ENCODE data around the gene PRKCE.
A peak's percentile ranks its signal among the peaks of the same experiment; 100 is the strongest.
"Not testable (repeated sequence)": the region's sequence is repeated elsewhere in the genome, so short reads cannot be mapped to it uniquely, and the experiment has no call there.

PRKCE gene

DNA sequence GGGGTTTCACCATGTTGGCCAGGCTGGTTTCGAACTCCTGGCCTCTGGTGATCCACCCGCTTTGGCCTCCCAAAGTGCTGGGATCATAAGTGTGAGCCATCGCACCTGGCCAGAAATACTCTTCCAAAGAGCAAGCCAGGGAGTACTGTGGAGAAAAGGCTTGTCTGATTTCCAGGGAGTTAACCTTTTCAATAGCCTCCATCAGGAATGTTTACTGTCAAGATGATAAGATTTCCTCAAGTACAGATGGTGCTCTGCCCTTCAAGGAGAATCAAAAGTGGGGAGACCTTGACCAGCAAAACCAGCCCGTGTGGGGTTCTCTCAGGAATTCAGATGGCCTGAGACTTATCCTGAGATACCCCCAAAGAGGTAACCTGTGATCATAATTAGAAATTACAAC lies 237.2 kb downstream of the PRKCE start:
- Histone ChIP-seq H3K9me3 (ENCODE audit: control insufficient read depth in 1 of 2, low read length in 2 of 2) (no peaks in the 10 kb centered on the region), H3K9ac (ENCODE audit: low read depth in 1 of 2, low read length in 2 of 2) (no peak overlapping the region), H3K36me3 (ENCODE audit: control insufficient read depth in 1 of 2, insufficient read depth in 2 of 2, low read length in 2 of 2) (no peaks in the 10 kb centered on the region), H3K4me3 (ENCODE audit: low read depth in 1 of 2, low read length in 2 of 2) (no peak overlapping the region), H3K27me3 (ENCODE audit: control insufficient read depth in 1 of 2, insufficient read depth in 2 of 2, low read length in 2 of 2) (no peaks in the 10 kb centered on the region), H3K4me1 (ENCODE audit: control insufficient read depth in 1 of 2, insufficient read depth in 2 of 2, low read length in 2 of 2) (peaks cover 36 to 48% of the 10 kb centered on the region in 2 donors), H3K27ac (ENCODE audit: low read depth, low read length) (no peak overlapping the region)

DNA sequence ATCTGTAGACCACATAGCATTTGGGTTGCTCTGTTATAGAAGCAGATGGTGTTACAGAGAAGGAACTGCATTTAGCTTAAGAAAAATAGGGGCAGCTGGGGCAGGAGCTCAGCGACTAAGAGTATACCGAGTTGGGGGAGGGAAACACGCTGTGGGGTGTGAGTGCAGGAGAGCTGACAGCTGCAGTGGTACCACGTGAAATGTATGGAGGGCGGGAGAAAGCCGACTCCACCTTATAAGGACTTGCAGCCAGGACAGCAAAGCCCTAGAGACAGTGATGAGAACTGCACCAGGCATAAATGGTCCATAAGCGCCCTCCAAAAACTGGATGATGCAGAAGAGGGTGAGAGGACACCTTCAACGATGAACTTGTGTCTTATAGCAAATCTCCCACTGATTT lies 237.6 kb downstream of the PRKCE start:
- no peaks in the 10 kb centered on the region for H3K27me3 ChIP-seq (ENCODE audit: control insufficient read depth in 1 of 2, insufficient read depth in 2 of 2, low read length in 2 of 2)
- no peaks in the 10 kb centered on the region for H3K36me3 ChIP-seq (ENCODE audit: control insufficient read depth in 1 of 2, insufficient read depth in 2 of 2, low read length in 2 of 2)
- H3K27ac ChIP-seq (ENCODE audit: low read depth, low read length), result no peak overlapping the region
- no peaks in the 10 kb centered on the region for H3K9me3 ChIP-seq (ENCODE audit: control insufficient read depth in 1 of 2, low read length in 2 of 2)
- H3K9ac ChIP-seq (ENCODE audit: low read depth in 1 of 2, low read length in 2 of 2), result no peak overlapping the region
- peaks cover 40 to 44% of the 10 kb centered on the region in 2 donors for H3K4me1 ChIP-seq (ENCODE audit: control insufficient read depth in 1 of 2, insufficient read depth in 2 of 2, low read length in 2 of 2)
- H3K4me3 ChIP-seq (ENCODE audit: low read depth in 1 of 2, low read length in 2 of 2), result no peak overlapping the region

DNA sequence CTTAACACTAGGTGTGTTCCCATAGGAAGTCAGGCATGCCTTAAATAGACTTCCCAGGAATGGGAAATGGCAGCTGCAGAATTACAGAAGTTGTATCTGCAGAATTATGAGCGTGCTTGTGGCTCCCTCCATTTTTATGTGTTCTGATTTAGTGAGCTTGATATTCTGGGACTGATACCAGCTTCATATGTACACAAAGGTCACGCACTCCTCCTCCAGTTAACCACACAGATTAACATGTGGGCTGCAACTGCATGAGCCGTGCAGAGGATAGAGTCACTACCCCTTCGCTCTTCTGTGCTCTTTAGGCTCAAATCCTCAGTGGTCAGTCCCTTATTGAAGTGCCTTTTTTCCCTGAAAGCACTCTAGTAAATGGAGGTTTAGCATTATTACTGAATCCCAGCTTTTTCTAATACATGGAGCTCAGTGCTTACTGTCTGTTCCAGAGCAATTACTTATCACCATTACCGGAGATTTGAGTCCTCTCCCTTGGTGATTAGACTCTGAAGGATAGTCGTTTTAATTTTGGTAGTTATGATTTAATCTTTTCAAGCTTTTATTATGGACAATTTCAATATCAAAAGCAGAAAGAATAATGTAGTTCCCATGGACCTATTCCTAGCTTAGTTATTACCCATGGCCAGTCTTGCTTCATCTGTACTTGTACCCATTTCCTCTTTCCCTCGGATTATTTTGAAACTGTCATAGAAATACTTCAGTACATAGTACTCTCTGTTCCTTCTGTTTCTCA lies 238.3 kb downstream of the PRKCE start:
- H3K4me1 ChIP-seq (ENCODE audit: control insufficient read depth in 1 of 2, insufficient read depth in 2 of 2, low read length in 2 of 2), result peaks cover 41 to 45% of the 10 kb centered on the region in 2 donors
- H3K4me3 ChIP-seq (ENCODE audit: low read depth in 1 of 2, low read length in 2 of 2), result no peak overlapping the region

DNA sequence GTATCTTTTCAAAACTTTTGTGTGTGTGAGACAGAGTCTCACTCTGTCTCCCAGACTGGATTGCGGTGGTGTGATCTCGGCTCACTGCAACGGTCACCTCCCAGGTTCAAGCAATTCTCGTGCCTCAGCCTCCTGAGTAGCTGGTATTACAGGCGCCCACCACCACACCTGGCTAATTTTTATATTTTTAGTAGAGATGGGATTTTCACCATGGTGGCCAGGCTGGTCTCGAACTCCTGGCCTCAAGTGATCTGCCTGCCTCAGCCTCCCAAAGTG lies 238.8 kb downstream of the PRKCE start:
- not testable (repeated sequence) for H3K4me3 ChIP-seq (ENCODE audit: low read depth in 1 of 2, low read length in 2 of 2); H3K27ac ChIP-seq (ENCODE audit: low read depth, low read length)

More for the DNA sequence above, 238.3 kb downstream of the PRKCE start:
- no peaks in the 10 kb centered on the region for H3K27me3 ChIP-seq (ENCODE audit: control insufficient read depth in 1 of 2, insufficient read depth in 2 of 2, low read length in 2 of 2)
- no peaks in the 10 kb centered on the region for H3K36me3 ChIP-seq (ENCODE audit: control insufficient read depth in 1 of 2, insufficient read depth in 2 of 2, low read length in 2 of 2)
- no peaks in the 10 kb centered on the region for H3K9me3 ChIP-seq (ENCODE audit: control insufficient read depth in 1 of 2, low read length in 2 of 2)
- H3K9ac ChIP-seq (ENCODE audit: low read depth in 1 of 2, low read length in 2 of 2), result no peak overlapping the region
- H3K27ac ChIP-seq (ENCODE audit: low read depth, low read length), result no peak overlapping the region

DNA sequence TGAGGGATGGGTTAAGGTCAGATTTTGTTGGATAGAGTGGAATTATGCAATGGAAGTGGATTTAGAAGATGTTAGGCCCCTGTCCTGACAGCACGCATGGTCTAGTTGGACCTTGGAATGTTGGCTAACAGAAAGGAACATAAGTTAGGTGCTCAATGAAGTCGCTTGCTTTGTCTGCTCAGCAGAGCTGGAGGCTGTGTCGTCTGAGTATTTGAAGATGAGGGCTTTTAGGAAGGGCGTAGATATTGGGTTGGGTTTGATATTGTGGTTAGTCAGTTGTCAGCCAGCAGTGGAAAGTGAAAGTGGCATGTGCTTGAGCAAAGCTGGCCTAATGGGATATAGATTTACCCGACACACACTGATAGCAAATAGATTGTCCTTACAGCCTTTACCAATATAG lies 239.3 kb downstream of the PRKCE start:
- Histone ChIP-seq H3K9ac (ENCODE audit: low read depth in 1 of 2, low read length in 2 of 2) (no peak overlapping the region), H3K9me3 (ENCODE audit: control insufficient read depth in 1 of 2, low read length in 2 of 2) (no peaks in the 10 kb centered on the region), H3K27ac (ENCODE audit: low read depth, low read length) (no peak overlapping the region), H3K36me3 (ENCODE audit: control insufficient read depth in 1 of 2, insufficient read depth in 2 of 2, low read length in 2 of 2) (no peaks in the 10 kb centered on the region), H3K27me3 (ENCODE audit: control insufficient read depth in 1 of 2, insufficient read depth in 2 of 2, low read length in 2 of 2) (no peaks in the 10 kb centered on the region), H3K4me1 (ENCODE audit: control insufficient read depth in 1 of 2, insufficient read depth in 2 of 2, low read length in 2 of 2) (peaks cover 41 to 45% of the 10 kb centered on the region in 2 donors), H3K4me3 (ENCODE audit: low read depth in 1 of 2, low read length in 2 of 2) (peak overlapping the region in 1 of 2 donors; percentile 8)

More for the DNA sequence above, 238.8 kb downstream of the PRKCE start:
- not testable (repeated sequence) for H3K27me3 ChIP-seq (ENCODE audit: control insufficient read depth in 1 of 2, insufficient read depth in 2 of 2, low read length in 2 of 2); H3K9ac ChIP-seq (ENCODE audit: low read depth in 1 of 2, low read length in 2 of 2); H3K36me3 ChIP-seq (ENCODE audit: control insufficient read depth in 1 of 2, insufficient read depth in 2 of 2, low read length in 2 of 2); H3K9me3 ChIP-seq (ENCODE audit: control insufficient read depth in 1 of 2, low read length in 2 of 2)
- peaks cover 41 to 45% of the 10 kb centered on the region in 2 donors for H3K4me1 ChIP-seq (ENCODE audit: control insufficient read depth in 1 of 2, insufficient read depth in 2 of 2, low read length in 2 of 2)

DNA sequence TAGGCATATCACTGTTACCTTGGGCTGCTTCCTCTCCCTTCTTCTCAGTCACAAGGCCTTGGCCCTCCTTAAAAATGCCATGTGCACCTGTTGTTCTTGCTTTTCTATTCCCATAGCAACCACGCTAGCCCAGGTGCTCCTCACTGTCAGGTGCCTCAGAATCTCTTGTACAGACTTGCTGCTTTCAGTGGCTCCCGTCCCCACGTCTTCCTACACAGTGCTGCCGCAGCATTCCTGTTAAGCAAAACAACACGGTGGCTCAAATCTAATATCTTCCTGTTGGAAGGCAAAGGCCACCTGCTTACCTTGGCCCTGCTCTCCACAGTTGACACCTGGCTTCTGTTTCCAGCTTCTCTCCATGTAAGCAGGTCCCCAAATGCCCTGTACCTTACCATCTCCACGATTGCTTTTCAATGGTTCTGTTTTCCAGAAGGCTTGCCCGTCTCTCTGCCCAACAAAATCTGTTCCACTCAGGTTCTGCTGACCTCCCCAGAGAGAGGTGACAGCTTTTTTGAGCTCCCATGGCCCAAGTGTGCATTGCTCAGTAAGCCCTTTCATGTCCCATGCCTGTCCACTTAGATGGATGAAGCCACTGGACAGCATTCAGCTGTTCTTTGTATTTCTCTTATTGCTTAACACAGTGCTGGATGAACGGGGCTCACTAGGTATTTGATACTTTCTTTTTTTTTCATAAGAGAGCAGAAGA lies 240.4 kb downstream of the PRKCE start:
- no peak overlapping the region for H3K27ac ChIP-seq (ENCODE audit: low read depth, low read length)
- no peaks in the 10 kb centered on the region for H3K27me3 ChIP-seq (ENCODE audit: control insufficient read depth in 1 of 2, insufficient read depth in 2 of 2, low read length in 2 of 2)
- no peak overlapping the region for H3K9ac ChIP-seq (ENCODE audit: low read depth in 1 of 2, low read length in 2 of 2)
- H3K9me3 ChIP-seq (ENCODE audit: control insufficient read depth in 1 of 2, low read length in 2 of 2), result no peaks in the 10 kb centered on the region
- H3K4me3 ChIP-seq (ENCODE audit: low read depth in 1 of 2, low read length in 2 of 2), result no peak overlapping the region
- peaks cover 45% of the 10 kb centered on the region in 2 donors for H3K4me1 ChIP-seq (ENCODE audit: control insufficient read depth in 1 of 2, insufficient read depth in 2 of 2, low read length in 2 of 2)
- H3K36me3 ChIP-seq (ENCODE audit: control insufficient read depth in 1 of 2, insufficient read depth in 2 of 2, low read length in 2 of 2), result no peaks in the 10 kb centered on the region

DNA sequence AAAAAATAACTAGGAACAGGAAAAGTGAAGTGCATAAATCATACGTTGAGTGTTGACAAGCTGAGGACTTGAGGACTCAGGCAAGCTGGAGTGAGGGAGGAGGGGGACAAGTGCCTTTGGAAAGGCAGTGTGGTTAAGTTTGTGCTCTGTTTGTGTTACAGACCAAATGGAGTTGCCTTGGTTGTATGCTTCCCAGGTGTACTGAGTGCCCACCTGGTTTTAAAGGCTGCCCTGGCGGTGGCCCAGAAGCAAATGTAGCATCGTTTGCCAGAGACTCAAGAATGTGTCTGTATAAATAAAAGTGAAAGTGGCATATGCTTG lies 240.9 kb downstream of the PRKCE start:
- Histone ChIP-seq H3K9ac (ENCODE audit: low read depth in 1 of 2, low read length in 2 of 2) (no peak overlapping the region), H3K4me1 (ENCODE audit: control insufficient read depth in 1 of 2, insufficient read depth in 2 of 2, low read length in 2 of 2) (peaks cover 45% of the 10 kb centered on the region in 2 donors), H3K27me3 (ENCODE audit: control insufficient read depth in 1 of 2, insufficient read depth in 2 of 2, low read length in 2 of 2) (no peaks in the 10 kb centered on the region), H3K36me3 (ENCODE audit: control insufficient read depth in 1 of 2, insufficient read depth in 2 of 2, low read length in 2 of 2) (no peaks in the 10 kb centered on the region), H3K27ac (ENCODE audit: low read depth, low read length) (no peak overlapping the region), H3K4me3 (ENCODE audit: low read depth in 1 of 2, low read length in 2 of 2) (no peak overlapping the region), H3K9me3 (ENCODE audit: control insufficient read depth in 1 of 2, low read length in 2 of 2) (no peaks in the 10 kb centered on the region)

DNA sequence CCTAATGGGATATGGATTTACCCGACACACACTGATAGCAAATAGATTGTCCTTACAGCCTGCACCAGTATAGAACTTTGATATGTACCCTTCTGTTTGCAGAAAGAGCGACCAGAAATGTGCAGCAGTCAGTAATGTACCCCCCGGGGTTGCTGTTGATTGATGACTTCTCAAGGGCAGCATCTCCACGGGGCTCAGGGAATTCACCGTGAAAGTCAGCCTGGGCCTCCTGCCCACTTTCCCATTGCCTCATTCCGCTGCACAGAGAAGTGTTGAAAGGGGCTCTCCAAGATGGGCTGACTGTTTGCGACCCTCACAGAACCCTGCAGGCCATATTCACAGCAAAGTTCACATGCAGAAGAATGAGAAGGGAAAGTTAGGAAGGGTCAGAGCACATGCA lies 241.3 kb downstream of the PRKCE start:
- Histone ChIP-seq H3K9ac (ENCODE audit: low read depth in 1 of 2, low read length in 2 of 2) (no peak overlapping the region), H3K27ac (ENCODE audit: low read depth, low read length) (no peak overlapping the region), H3K4me1 (ENCODE audit: control insufficient read depth in 1 of 2, insufficient read depth in 2 of 2, low read length in 2 of 2) (peaks cover 45% of the 10 kb centered on the region in 2 donors), H3K9me3 (ENCODE audit: control insufficient read depth in 1 of 2, low read length in 2 of 2) (no peaks in the 10 kb centered on the region), H3K4me3 (ENCODE audit: low read depth in 1 of 2, low read length in 2 of 2) (no peak overlapping the region), H3K36me3 (ENCODE audit: control insufficient read depth in 1 of 2, insufficient read depth in 2 of 2, low read length in 2 of 2) (no peaks in the 10 kb centered on the region), H3K27me3 (ENCODE audit: control insufficient read depth in 1 of 2, insufficient read depth in 2 of 2, low read length in 2 of 2) (no peaks in the 10 kb centered on the region)

DNA sequence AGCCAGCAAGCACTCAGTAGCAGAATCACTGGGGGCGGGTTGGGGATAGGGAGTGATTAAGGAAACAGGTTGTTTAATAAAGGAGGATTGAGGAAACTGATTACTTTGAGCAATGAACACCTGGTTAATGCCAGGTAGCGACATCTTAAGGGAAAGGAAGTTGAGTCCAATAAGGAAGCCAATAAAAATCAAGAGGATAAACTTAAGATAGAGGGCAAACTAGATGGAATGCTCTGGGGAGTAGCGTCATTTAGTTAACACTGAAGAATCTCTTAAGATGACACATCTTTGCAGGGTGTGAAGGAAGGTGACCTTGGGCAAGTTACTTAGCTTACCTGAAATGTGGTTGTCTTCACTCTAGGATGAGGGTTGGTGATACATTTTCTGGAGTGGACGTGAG lies 242.7 kb downstream of the PRKCE start:
- Histone ChIP-seq H3K9ac (ENCODE audit: low read depth in 1 of 2, low read length in 2 of 2) (no peak overlapping the region), H3K4me1 (ENCODE audit: control insufficient read depth in 1 of 2, insufficient read depth in 2 of 2, low read length in 2 of 2) (peaks cover 33 to 37% of the 10 kb centered on the region in 2 donors), H3K36me3 (ENCODE audit: control insufficient read depth in 1 of 2, insufficient read depth in 2 of 2, low read length in 2 of 2) (no peaks in the 10 kb centered on the region), H3K27me3 (ENCODE audit: control insufficient read depth in 1 of 2, insufficient read depth in 2 of 2, low read length in 2 of 2) (no peaks in the 10 kb centered on the region), H3K27ac (ENCODE audit: low read depth, low read length) (no peak overlapping the region), H3K4me3 (ENCODE audit: low read depth in 1 of 2, low read length in 2 of 2) (no peak overlapping the region), H3K9me3 (ENCODE audit: control insufficient read depth in 1 of 2, low read length in 2 of 2) (no peaks in the 10 kb centered on the region)

DNA sequence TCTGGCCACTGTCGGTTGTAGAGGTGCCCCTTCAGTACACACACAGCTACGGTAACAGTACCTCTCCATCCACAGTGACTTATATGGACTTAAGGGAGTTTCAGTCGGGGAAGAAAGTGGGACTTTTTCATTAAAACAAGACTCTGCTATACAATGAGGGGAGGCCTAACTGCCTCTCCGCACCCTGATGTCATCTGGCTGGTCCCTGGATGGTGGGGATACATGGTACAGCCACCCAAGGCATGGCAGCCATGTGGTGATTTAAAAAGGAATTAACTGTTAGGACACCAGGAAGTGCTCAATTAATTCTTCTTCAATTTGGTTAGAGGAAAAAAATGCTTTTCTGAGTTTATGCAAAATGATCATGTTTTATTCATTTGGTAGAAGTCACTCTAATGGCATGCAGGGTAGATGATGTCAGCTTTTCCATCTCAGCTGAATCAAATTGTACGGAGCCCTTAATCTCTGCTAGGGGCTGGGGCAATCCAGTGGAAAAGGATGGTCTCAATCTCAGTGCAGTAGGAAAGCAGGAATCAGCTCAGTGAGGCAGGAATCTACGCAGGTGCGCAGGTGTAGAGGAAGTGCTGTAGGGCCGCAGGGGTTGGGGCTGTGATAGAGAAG lies 243.9 kb downstream of the PRKCE start:
- no peaks in the 10 kb centered on the region for H3K27me3 ChIP-seq (ENCODE audit: control insufficient read depth in 1 of 2, insufficient read depth in 2 of 2, low read length in 2 of 2)
- no peak overlapping the region for H3K27ac ChIP-seq (ENCODE audit: low read depth, low read length)
- peaks cover 30 to 33% of the 10 kb centered on the region in 2 donors for H3K4me1 ChIP-seq (ENCODE audit: control insufficient read depth in 1 of 2, insufficient read depth in 2 of 2, low read length in 2 of 2)
- no peak overlapping the region for H3K4me3 ChIP-seq (ENCODE audit: low read depth in 1 of 2, low read length in 2 of 2)
- no peaks in the 10 kb centered on the region for H3K9me3 ChIP-seq (ENCODE audit: control insufficient read depth in 1 of 2, low read length in 2 of 2)
- no peak overlapping the region for H3K9ac ChIP-seq (ENCODE audit: low read depth in 1 of 2, low read length in 2 of 2)
- no peaks in the 10 kb centered on the region for H3K36me3 ChIP-seq (ENCODE audit: control insufficient read depth in 1 of 2, insufficient read depth in 2 of 2, low read length in 2 of 2)
